K562 (cell line): ENCODE results near the gene TAF12. TPM values are rescaled to one million over a fixed set of nuclear protein-coding genes. Genes with fewer than 3 reads are reported as not detected.

Experiments used
- GABPB1 ChIP-seq: sonication (generic); formaldehyde crosslinking; IDR thresholded peaks from 2 replicates; pipeline ENCODE4 v1.8.0; 2022; ENCODE audit warnings: mild to moderate bottlenecking, missing genetic modification reagents
- KDM1A ChIP-seq, 2 experiments: fragments of 450-650 bp; IDR thresholded peaks; 2 replicates each; pipeline ENCODE4 v1.6.1; 2016; ENCODE audit warnings: mild to moderate bottlenecking in 2 of 2
- LARP7 ChIP-seq: fragments of 450-650 bp; IDR thresholded peaks from 2 replicates; pipeline ENCODE4 v1.6.1; 2016
- NEUROD1 ChIP-seq: fragments of 150-350 bp; IDR thresholded peaks from 2 replicates; pipeline ENCODE4 v1.6.1; 2014; ENCODE audit warnings: borderline replicate concordance, low read length, low read depth; ENCODE audit not compliant: partially characterized antibody
- NFXL1 ChIP-seq: fragments of 450-650 bp; formaldehyde crosslinking; IDR thresholded peaks from 2 replicates; pipeline ENCODE4 v1.4.0; 2021; ENCODE audit warnings: mild to moderate bottlenecking
- POLR2B ChIP-seq: fragments of 450-650 bp; IDR thresholded peaks from 2 replicates; pipeline ENCODE4 v1.6.1; 2018; ENCODE audit warnings: low read depth; ENCODE audit not compliant: partially characterized antibody
- ZBTB11 ChIP-seq, 3 experiments: fragments of 200-800 bp in 1 of 3; fragments of 250-450 bp in 1 of 3; fragments of 450-650 bp in 1 of 3; sonication (Bioruptor Pico) in 1 of 3; sonication (Bioruptor generic) in 1 of 3; formaldehyde crosslinking in 1 of 3; IDR thresholded peaks; 2 replicates each; pipeline versions ENCODE4 v1.6.1 to v1.8.0; 2016 to 2022; ENCODE audit warnings: mild to moderate bottlenecking in 2 of 3, missing genetic modification characterization in 2 of 3, missing compliant biosample characterization in 1 of 3, moderate library complexity in 1 of 3
- ZBTB34 ChIP-seq: fragments of 250-450 bp; sonication (Bioruptor Pico); IDR thresholded peaks from 2 replicates; pipeline ENCODE4 v1.8.0; 2021; ENCODE audit warnings: mild to moderate bottlenecking, moderate library complexity
- ZNF436 ChIP-seq: fragments of 250-450, 450-650 bp; sonication (Bioruptor Pico); formaldehyde crosslinking; IDR thresholded peaks from 2 replicates; pipeline ENCODE4 v1.7.0; 2020; ENCODE audit warnings: mild to moderate bottlenecking
- ZSCAN32 ChIP-seq: fragments of 450-650 bp; formaldehyde crosslinking; IDR thresholded peaks from 2 replicates; pipeline ENCODE4 v1.4.0; 2020; ENCODE audit warnings: mild to moderate bottlenecking, moderate library complexity
- polyA plus RNA-seq, 8 experiments: library from polyadenylated mRNA; depleted of rRNA in 4 of 8; stranded (reverse) in 5 of 8; unstranded in 3 of 8; fragments of >200 nt; fragmentation: Nextera tagmentation in 2 of 8; fragmentation: Illumina TruSeq in 1 of 8; extraction: Ambion mirVana in 2 of 8; extraction: Trizol in 1 of 8; gene quantifications; 2 replicates each; pipeline versions ENCODE4 v1.2.1 to v1.2.3, GENCODE V29; 2011 to 2014; ENCODE audit warnings: inconsistent platforms in 1 of 8, missing spikeins in 1 of 8
- total RNA-seq, 7 experiments: library from RNA; depleted of rRNA in 6 of 7; stranded (reverse); fragments of >200 nt in 6 of 7; fragmentation: Illumina TruSeq in 2 of 7; extraction: Trizol in 2 of 7; gene quantifications; 2 replicates each; pipeline versions ENCODE4 v1.2.1 to v1.2.3, GENCODE V29; 2011 to 2021; ENCODE audit warnings: low replicate concordance in 1 of 7

The TAF12 gene
- total and polyA plus RNA-seq, 9 of the 15 experiments (the other 6 are each of a cell fraction or from before 2014, with no cell fraction given): 31.6 to 89.0 (median 50.5) TPM

DNA sequence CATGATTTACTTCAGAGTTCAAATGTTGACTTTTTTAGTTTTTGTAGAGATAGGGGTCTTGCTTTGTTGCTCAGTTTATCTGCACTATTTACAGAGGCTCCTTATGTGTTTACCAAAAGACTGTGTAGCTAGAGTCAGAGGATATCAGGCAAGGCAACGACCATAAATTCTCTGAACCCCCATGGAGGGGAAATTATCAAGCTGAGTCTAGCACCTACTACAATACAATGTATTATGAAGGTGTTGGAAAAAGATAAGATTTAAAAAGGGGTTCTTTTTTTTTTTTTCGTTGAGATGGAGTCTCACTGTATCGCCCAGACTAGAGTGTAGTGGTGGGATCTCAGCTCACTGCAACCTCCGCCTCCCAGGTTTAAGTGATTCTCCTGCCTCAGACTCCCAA, 42.1 kb upstream of the TAF12 start (continued):
- TF ChIP-seq ZBTB34 (CRISPR knock-in tag) (no peak), NEUROD1 (no peak), ZSCAN32 (CRISPR knock-in tag) (no peak), ZNF436 (CRISPR knock-in tag) (no peak), LARP7 (no peak), ZBTB11 (CRISPR knock-in tag; IDR thresholded peaks at IDR 0.05) (no peak), GABPB1 (CRISPR knock-in tag) (no peak), NFXL1 (CRISPR knock-in tag) (no peak), KDM1A (IDR thresholded peaks at IDR 0.05) (peak in 1 of 2 experiments; percentile 27; a peak in 1 of 4 replicates), POLR2B (no peak)
